Raji (cell line): ENCODE results near the gene DPF3.

Experiments used
- POLR2A ChIP-seq: IDR thresholded peaks from 2 replicates; pipeline ENCODE4 v1.6.1; 2011; ENCODE audit warnings: low read depth, low read length, control low read depth; ENCODE audit not compliant: insufficient read depth

The DPF3 gene

DNA sequence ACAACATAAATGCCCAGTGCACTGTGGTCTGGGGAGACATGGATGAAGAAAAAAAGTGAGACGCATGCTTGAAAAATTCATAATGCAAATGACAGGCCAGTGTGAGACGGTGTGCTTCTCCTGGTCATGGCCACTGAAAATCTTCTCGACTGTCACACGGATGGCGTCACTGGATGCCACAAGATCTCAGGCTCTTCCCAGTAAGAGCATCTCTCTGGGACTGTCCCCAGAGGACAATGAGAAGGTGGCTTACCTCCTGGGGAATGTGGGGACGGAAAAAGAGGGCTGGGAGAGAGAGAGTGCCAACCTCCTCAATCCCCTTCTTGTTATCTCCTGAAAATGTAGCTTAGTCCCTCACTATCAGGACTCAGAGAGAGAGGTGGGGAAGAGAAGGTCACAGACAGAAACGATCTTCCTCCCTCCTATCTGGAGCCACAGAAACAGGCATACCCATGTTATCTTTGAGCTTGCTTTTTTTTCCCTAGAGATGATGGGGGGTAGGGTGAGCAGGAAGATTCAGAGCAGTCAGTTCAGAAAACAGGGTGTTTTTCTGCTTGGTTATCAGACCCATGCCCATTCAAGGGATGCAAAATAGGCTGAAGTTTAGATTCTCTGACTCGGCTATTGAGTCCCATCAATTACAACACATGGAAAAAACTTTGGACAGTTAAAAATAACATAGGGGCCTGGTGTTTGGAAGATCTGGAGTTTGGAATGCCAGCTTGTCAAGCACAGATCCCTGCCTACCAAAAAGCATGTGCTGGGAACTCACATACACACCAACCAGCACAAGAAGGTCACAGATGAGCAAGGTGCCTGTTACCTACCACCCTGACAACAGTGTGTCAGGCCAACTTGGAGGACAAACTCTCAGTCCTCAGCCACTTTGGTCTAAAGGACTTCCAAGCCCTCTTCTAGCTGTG lies 24.2 kb downstream of the DPF3 start:
- TF ChIP-seq POLR2A: no peak

- TF ChIP-seq POLR2A: no peak
Measured at GRCh38 chr14:72868500-72868899, 25.4 kb downstream of the DPF3 start.

GRCh38 chr14:72864712-72865365 lies 29.1 kb downstream of the DPF3 start:
- TF ChIP-seq POLR2A: no peak

DNA sequence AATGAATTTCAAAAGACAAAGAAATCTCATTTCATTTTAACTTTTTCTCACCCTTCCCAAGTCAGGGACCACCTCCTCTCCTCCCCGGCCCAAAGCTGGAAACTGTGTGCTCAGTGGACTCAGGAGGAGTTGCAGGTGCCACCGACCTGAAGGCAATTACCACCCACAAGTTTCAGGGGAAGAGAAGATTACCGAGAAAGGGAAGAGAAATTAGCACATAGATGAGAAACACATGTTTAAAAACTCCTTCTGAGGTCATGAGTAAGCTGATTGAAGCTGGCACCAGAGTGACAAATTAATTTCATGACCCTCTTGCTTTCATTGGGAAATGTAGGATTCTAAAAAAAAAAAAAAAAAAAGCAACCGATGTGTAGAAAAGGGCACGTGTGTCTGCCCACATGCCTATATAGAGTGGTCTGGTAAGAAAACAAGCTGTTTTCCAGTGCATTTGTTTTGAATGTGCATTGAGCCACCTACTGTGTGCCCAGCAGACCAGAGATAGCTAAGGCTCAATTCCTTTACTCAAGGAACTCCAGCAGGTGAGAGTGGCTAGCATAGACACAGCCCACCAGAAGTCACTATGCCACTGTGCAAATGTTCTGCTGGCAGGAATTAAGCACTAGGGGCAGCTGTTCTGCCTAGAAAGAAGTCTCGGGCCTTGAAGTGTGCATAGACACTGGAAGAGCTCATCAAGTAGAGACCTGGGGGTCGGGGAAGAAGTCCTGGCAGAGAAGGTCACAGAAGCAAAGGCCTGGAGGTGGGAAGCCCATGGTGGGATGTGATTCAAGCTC lies 30.5 kb downstream of the DPF3 start:
- TF ChIP-seq POLR2A: no peak

- no peak for TF ChIP-seq POLR2A
Measured at GRCh38 chr14:72856530-72857266, 37.2 kb downstream of the DPF3 start.

- TF ChIP-seq POLR2A: no peak
Measured at GRCh38 chr14:72855913-72856312, 38.0 kb downstream of the DPF3 start.

GRCh38 chr14:72852194-72852593 lies 41.7 kb downstream of the DPF3 start:
- TF ChIP-seq POLR2A: no peak

GRCh38 chr14:72851635-72852034 lies 42.3 kb downstream of the DPF3 start:
- TF ChIP-seq POLR2A: no peak

DNA sequence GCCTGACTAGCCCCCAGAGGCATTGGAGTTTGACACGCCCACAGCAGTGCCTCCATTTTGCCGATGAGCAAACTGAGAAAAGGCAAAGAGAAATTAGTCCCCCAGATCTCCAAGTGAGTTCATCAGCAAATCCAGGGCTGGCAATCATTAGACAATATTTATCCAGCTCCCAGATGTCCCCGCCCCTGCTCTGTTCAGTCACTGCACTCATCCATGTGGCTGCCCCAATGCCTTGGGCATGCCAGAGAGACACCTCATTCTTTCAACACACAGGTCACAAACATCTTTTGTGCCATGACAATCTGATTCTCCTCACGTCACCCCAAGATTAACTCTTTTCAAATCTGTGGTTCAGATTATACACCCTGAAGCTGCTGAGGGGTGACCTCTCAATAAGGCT lies 43.5 kb downstream of the DPF3 start:
- TF ChIP-seq POLR2A: no peak

- no peak for TF ChIP-seq POLR2A
Measured at GRCh38 chr14:72849222-72849621, 44.7 kb downstream of the DPF3 start.

DNA sequence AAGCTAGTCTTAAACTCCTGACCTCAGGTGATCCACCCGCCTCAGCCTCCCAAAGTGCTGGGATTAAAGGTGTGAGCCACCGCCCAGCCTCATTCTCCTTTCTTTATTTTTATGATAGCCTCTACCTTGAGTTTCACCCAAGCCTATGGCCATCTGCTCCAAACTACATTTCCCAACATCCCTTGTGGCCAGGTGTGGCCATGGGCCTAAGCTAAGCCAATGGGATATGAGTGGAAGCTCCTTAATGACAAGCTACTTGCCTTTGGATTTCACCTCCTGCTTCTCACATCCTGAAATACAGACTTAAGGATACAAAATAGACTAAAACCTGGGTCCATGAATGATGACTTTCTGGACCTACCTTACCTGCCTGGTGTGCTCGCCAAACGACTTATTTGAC lies 46.2 kb downstream of the DPF3 start:
- TF ChIP-seq POLR2A: no peak

- no peak for TF ChIP-seq POLR2A
Measured at GRCh38 chr14:72845683-72846082, 48.2 kb downstream of the DPF3 start.

GRCh38 chr14:72845196-72845595 lies 48.7 kb downstream of the DPF3 start:
- TF ChIP-seq POLR2A: no peak

DNA sequence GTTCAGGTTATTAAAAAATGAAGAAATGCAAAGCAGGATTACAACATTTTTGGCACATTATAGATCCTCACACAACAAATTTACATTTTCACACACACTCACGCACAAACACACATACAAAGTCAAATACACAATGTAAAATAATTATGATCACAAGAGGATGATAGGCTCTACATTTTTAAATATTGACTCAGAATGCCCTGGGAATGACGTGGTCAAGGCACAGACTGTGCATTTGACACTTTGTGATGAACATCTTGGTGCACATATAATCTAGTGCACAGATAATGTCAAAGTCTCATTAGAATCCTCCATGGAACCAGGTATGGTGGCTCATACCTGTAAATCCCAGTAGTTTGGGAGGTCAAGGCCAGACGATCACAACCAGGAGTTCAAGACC lies 49.4 kb downstream of the DPF3 start:
- TF ChIP-seq POLR2A: no peak
